ENCODE results near the gene SPDL1. TPM values are rescaled to one million over a fixed set of nuclear protein-coding genes. Genes with fewer than 3 reads are reported as not detected.

Gene SPDL1
- total and polyA plus RNA-seq, 9 donors: 4.1 to 10.4 (median 7.2) TPM

DNA sequence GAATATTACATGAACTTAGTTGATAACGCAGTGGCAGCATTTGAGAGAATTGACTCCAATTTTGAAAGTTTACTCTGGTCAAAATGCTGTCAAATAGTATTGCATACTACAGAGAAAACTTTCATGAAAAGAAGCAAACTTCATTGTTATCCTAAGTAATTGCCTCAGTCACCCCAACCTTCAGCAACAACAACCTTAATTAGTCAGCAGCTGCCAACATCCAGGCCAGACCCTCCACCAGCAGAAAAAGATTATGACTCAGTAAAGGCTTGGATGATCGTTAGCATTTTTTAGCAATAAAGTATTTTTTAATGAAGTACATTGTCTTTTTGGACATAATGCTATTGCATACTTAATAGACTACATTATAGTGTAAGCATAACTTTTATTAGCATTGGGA, 40.8 kb upstream of the SPDL1 start:
- TF ChIP-seq POLR2A (IDR thresholded peaks at IDR 0.05): no peak
- TF ChIP-seq, protein P1, sequence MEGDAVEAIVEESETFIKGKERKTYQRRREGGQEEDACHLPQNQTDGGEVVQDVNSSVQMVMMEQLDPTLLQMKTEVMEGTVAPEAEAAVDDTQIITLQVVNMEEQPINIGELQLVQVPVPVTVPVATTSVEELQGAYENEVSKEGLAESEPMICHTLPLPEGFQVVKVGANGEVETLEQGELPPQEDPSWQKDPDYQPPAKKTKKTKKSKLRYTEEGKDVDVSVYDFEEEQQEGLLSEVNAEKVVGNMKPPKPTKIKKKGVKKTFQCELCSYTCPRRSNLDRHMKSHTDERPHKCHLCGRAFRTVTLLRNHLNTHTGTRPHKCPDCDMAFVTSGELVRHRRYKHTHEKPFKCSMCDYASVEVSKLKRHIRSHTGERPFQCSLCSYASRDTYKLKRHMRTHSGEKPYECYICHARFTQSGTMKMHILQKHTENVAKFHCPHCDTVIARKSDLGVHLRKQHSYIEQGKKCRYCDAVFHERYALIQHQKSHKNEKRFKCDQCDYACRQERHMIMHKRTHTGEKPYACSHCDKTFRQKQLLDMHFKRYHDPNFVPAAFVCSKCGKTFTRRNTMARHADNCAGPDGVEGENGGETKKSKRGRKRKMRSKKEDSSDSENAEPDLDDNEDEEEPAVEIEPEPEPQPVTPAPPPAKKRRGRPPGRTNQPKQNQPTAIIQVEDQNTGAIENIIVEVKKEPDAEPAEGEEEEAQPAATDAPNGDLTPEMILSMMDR (IDR thresholded peaks at IDR 0.05): no peak
- TF ChIP-seq EP300 (IDR thresholded peaks at IDR 0.05): no peak
- Histone ChIP-seq H3K27me3 (no peaks in the 10 kb centered on the region), H3K27ac (no peak overlapping the region), H3K4me1 (ENCODE audit: insufficient read depth) (no peaks in the 10 kb centered on the region), H3K36me3 (no peaks in the 10 kb centered on the region), H3K9me3 (no peaks in the 10 kb centered on the region), H3K4me3 (no peak overlapping the region)
- no peak for DNase-seq
- intact Hi-C loops (cut with DNase I): loop anchor here in 2 of 4 donors (10.0 kb wide), 1 partner anchor 558 kb away; no protein-coding TSS in a partner anchor
- WGBS, 3 donors: 54 to 61% (median 57%) methylated on average over 2 of the region's 2 CpGs

DNA sequence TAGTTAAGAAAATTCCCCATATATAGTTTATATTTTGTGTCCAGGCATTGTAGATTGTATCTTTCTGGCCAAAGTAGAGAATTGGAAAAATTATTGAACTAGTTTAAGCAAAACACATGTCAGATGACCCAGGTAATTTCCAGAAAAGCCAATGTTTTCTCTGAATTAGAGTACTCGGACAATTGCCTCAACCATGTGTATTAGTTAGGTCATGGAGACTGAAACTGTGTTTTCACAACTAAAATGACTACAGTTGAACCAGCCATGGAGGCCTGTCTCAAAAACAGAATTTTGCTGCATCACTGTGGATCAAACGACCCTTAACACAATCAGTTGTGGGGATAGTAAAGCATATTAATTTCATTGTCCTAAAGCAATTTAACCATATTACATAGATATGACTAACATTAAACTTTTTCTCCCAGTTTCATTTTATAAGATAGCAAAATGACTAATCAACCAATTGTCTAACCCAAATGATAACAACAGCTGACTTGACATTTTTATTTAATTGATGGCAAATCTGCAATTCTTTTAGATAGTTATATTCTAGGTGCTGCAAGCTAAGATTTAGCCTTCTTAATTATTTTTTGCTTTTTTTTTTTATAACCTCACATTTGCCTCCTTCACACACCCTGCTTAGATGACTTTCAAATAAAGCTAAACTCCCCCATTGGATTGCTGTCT, 39.2 kb upstream of the SPDL1 start:
- no peak for DNase-seq
- H3K27ac ChIP-seq: no peak overlapping the region
- no peaks in the 10 kb centered on the region for H3K36me3 ChIP-seq
- WGBS, 3 donors: 60 to 84% (median 77%) methylated on average over 2 of the region's 2 CpGs
- H3K4me1 ChIP-seq (ENCODE audit: insufficient read depth): no peaks in the 10 kb centered on the region
- intact Hi-C loops (cut with DNase I): loop anchor here in 2 of 4 donors (10.0 kb wide), 1 partner anchor 560 kb away; no protein-coding TSS in a partner anchor
- H3K4me3 ChIP-seq: no peak overlapping the region
- no peaks in the 10 kb centered on the region for H3K27me3 ChIP-seq
- TF ChIP-seq POLR2A (IDR thresholded peaks at IDR 0.05) (no peak), EP300 (IDR thresholded peaks at IDR 0.05) (no peak)
- TF ChIP-seq, protein P1 (IDR thresholded peaks at IDR 0.05): no peak
- no peaks in the 10 kb centered on the region for H3K9me3 ChIP-seq

DNA sequence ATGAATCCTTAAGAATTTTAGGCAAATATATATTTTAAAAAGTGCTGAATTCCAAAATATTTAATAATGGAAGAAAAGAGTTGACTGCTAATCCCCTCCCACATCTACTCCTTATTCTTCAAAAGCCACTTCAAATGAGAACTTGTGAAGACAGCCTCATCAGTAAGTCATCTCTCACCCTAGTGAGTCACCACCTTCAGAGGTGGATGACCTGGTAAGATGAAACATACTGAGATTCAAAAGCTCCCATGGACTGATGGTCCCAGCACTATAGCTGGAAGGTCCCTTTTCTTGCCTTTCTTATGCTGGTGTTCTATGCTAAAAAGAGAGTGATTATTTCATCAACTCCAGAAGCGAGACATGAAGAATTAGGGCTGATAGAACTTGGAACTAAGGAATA, 37.8 kb upstream of the SPDL1 start:
- TF ChIP-seq POLR2A (IDR thresholded peaks at IDR 0.05) (no peak), EP300 (IDR thresholded peaks at IDR 0.05) (no peak)
- TF ChIP-seq, protein P1 (IDR thresholded peaks at IDR 0.05): no peak
- Histone ChIP-seq H3K4me3 (no peak overlapping the region), H3K9me3 (no peaks in the 10 kb centered on the region), H3K4me1 (ENCODE audit: insufficient read depth) (no peaks in the 10 kb centered on the region), H3K27ac (no peak overlapping the region), H3K36me3 (no peaks in the 10 kb centered on the region), H3K27me3 (no peaks in the 10 kb centered on the region)
- whole genome bisulfite sequencing, 3 donors: 79 to 88% (median 83%) methylated on average over 1 of the region's 1 CpG
- no peak for DNase-seq
- intact Hi-C loops (cut with DNase I): loop anchor here in 2 of 4 donors (10.0 kb wide), 1 partner anchor 561 kb away; no protein-coding TSS in a partner anchor

DNA sequence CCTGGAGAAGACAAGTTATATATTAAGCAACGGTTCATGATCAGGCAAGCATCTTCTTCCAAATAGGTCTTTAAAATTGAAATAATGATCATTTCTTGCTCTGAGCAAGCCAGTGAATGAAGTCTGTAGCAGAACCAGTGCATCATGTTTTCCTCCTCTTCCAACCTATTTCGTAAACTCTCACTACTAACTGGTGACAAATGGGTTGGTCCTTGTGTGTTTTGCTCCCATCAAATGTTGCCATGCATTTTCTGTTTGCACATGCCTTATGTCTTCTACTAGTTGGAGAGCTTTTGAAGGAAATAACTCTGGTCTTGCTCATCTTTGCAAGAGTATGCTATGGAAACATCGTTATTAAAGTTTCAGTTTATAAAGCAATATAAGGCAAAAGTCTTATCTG, 37.2 kb upstream of the SPDL1 start:
- Histone ChIP-seq H3K36me3 (no peaks in the 10 kb centered on the region), H3K27ac (no peak overlapping the region), H3K4me1 (ENCODE audit: insufficient read depth) (no peaks in the 10 kb centered on the region), H3K9me3 (no peaks in the 10 kb centered on the region), H3K4me3 (no peak overlapping the region), H3K27me3 (no peaks in the 10 kb centered on the region)
- 83 to 86% (median 85%) methylated on average over 3 of the region's 3 CpGs for WGBS, 3 donors
- TF ChIP-seq POLR2A (IDR thresholded peaks at IDR 0.05) (no peak), EP300 (IDR thresholded peaks at IDR 0.05) (no peak)
- TF ChIP-seq, protein P1 (IDR thresholded peaks at IDR 0.05): no peak
- intact Hi-C loops (cut with DNase I): loop anchor here in 2 of 4 donors (10.0 kb wide), 1 partner anchor 562 kb away; no protein-coding TSS in a partner anchor
- no peak for DNase-seq

All from ovary (tissue), 9 donors.